Loucy (cell line): Measurements from ENCODE around the gene HERC2.

Experiments
- H2AFZ ChIP-seq: fragments of 200-600 bp; sonication (generic); 2 replicates; pipeline ENCODE4 v1.6.0; 2016; ENCODE audit warnings: antibody characterized with exemption, mild to moderate bottlenecking, low read length, moderate library complexity
- H3F3A ChIP-seq: fragments of 200-600 bp; 2 replicates; pipeline ENCODE4 v1.6.0; 2016; ENCODE audit warnings: antibody characterized with exemption, low read depth, mild to moderate bottlenecking
- H3K27me3 ChIP-seq: fragments of 200-600 bp; sonication (generic); 2 replicates; pipeline ENCODE4 v1.6.1; 2014; ENCODE audit warnings: low read length, mild to moderate bottlenecking; ENCODE audit not compliant: insufficient read depth, poor library complexity, severe bottlenecking
- H3K36me3 ChIP-seq: fragments of 200-600 bp; sonication (generic); 2 replicates; pipeline ENCODE4 v1.6.1; 2016; ENCODE audit warnings: low read length; ENCODE audit not compliant: insufficient read depth
- H3K4me1 ChIP-seq: fragments of 200-600 bp; sonication (generic); 2 replicates; pipeline ENCODE4 v1.5.1; 2014; ENCODE audit warnings: low read length, mild to moderate bottlenecking; ENCODE audit not compliant: insufficient read depth, poor library complexity, severe bottlenecking
- H3K4me2 ChIP-seq: fragments of 200-600 bp; sonication (generic); 2 replicates; pipeline ENCODE4 v1.6.0; 2014; ENCODE audit warnings: antibody characterized with exemption, low read length, low read depth, mild to moderate bottlenecking; ENCODE audit not compliant: poor library complexity, severe bottlenecking
- H3K4me3 ChIP-seq: fragments of 200-600 bp; sonication (generic); 2 replicates; pipeline ENCODE4 v1.5.1; 2014; ENCODE audit warnings: low read length, mild to moderate bottlenecking, mixed read lengths; ENCODE audit not compliant: poor library complexity, severe bottlenecking
- H3K79me2 ChIP-seq: fragments of 200-600 bp; sonication (generic); 2 replicates; pipeline ENCODE4 v1.6.1; 2014; ENCODE audit warnings: low read length; ENCODE audit not compliant: insufficient read depth
- H3K9ac ChIP-seq: fragments of 200-600 bp; sonication (generic); 2 replicates; pipeline ENCODE4 v1.6.0; 2014; ENCODE audit warnings: mild to moderate bottlenecking, low read depth, low read length, moderate library complexity; ENCODE audit not compliant: poor library complexity, severe bottlenecking
- H3K9me2 ChIP-seq: fragments of 200-600 bp; sonication (generic); replicated peaks from 2 replicates; pipeline ENCODE4 v1.6.1; 2016; ENCODE audit warnings: low read depth, low read length, mixed read lengths
- H3K9me3 ChIP-seq: fragments of 200-600 bp; sonication (generic); 2 replicates; pipeline ENCODE4 v1.6.1; 2014; ENCODE audit warnings: mild to moderate bottlenecking, antibody characterized with exemption, low read length, low read depth; ENCODE audit not compliant: insufficient read depth
- H4K20me1 ChIP-seq: fragments of 200-600 bp; sonication (generic); 2 replicates; pipeline ENCODE4 v1.6.0; 2014; ENCODE audit warnings: antibody characterized with exemption, low read length, mild to moderate bottlenecking; ENCODE audit not compliant: insufficient read depth, poor library complexity, severe bottlenecking
- CTCF ChIP-seq: fragments of 200-600 bp; sonication (generic); conservative IDR thresholded peaks from 2 replicates; pipeline ENCODE4 v1.5.1; 2014; ENCODE audit warnings: mild to moderate bottlenecking, antibody characterized with exemption, low read length
- EZH2phosphoT487 ChIP-seq: fragments of 200-600 bp; IDR thresholded peaks from 2 replicates; pipeline ENCODE4 v1.6.1; 2018; ENCODE audit warnings: antibody characterized with exemption, mild to moderate bottlenecking, moderate library complexity, borderline replicate concordance

Gene HERC2

GRCh38 chr15:28182216-28182615 lies 139.8 kb downstream of the HERC2 start:
- no peaks in the 10 kb centered on the region for H4K20me1 ChIP-seq
- no peak overlapping the region for H2AFZ ChIP-seq
- no peaks in the 10 kb centered on the region for H3K9me2 ChIP-seq
- H3F3A ChIP-seq, result no peaks in the 10 kb centered on the region
- TF ChIP-seq CTCF (no peak), EZH2phosphoT487 (no peak)
- no peaks in the 10 kb centered on the region for H3K4me1 ChIP-seq
- H3K79me2 ChIP-seq, result no peaks in the 10 kb centered on the region
- H3K9me3 ChIP-seq, result no peaks in the 10 kb centered on the region
- H3K4me2 ChIP-seq, result no peak overlapping the region
- H3K9ac ChIP-seq, result no peak overlapping the region
- H3K36me3 ChIP-seq, result peaks cover 26% of the 10 kb centered on the region; the same call in 1 of the 2 replicates
- no peaks in the 10 kb centered on the region for H3K27me3 ChIP-seq
- H3K4me3 ChIP-seq, result no peak overlapping the region

- Histone ChIP-seq H4K20me1 (no peaks in the 10 kb centered on the region), H3K9ac (no peak overlapping the region), H3K27me3 (no peaks in the 10 kb centered on the region), H3K4me2 (no peak overlapping the region), H3K4me1 (no peaks in the 10 kb centered on the region), H3F3A (no peaks in the 10 kb centered on the region), H3K36me3 (peaks cover 29% of the 10 kb centered on the region; the same call in 1 of the 2 replicates), H2AFZ (no peak overlapping the region), H3K9me3 (no peaks in the 10 kb centered on the region), H3K4me3 (no peak overlapping the region), H3K9me2 (no peaks in the 10 kb centered on the region), H3K79me2 (no peaks in the 10 kb centered on the region)
- TF ChIP-seq EZH2phosphoT487 (no peak), CTCF (no peak)
These were observed 140.6 kb downstream of the HERC2 start for GRCh38 chr15:28181366-28181765.

GRCh38 chr15:28179270-28179669 lies 142.7 kb downstream of the HERC2 start:
- no peaks in the 10 kb centered on the region for H3K27me3 ChIP-seq
- no peaks in the 10 kb centered on the region for H3K4me1 ChIP-seq
- no peaks in the 10 kb centered on the region for H3K79me2 ChIP-seq
- H3K9ac ChIP-seq, result no peak overlapping the region
- TF ChIP-seq CTCF (no peak), EZH2phosphoT487 (no peak)
- H3K9me3 ChIP-seq, result no peaks in the 10 kb centered on the region
- H3K4me3 ChIP-seq, result no peak overlapping the region
- H3K36me3 ChIP-seq, result peaks cover 22% of the 10 kb centered on the region; the same call in 1 of the 2 replicates
- no peaks in the 10 kb centered on the region for H3K9me2 ChIP-seq
- no peaks in the 10 kb centered on the region for H4K20me1 ChIP-seq
- H2AFZ ChIP-seq, result no peak overlapping the region
- H3F3A ChIP-seq, result no peaks in the 10 kb centered on the region
- H3K4me2 ChIP-seq, result no peak overlapping the region
